ENCODE data around the gene QRFP.

- no peak for TF ChIP-seq CTCF (IDR thresholded peaks at IDR 0.05)
- no peak for TF ChIP-seq EP300 (IDR thresholded peaks at IDR 0.05)
- no peak for TF ChIP-seq POLR2A (IDR thresholded peaks at IDR 0.05; ENCODE audit: low read depth)
- TF ChIP-seq POLR2AphosphoS5 (IDR thresholded peaks at IDR 0.05): no peak
Observed at GRCh38 chr9:130942084-130942483, 45.5 kb upstream of the QRFP start.

Measured in esophagus muscularis mucosa (tissue), 4 donors.